OCI-LY7 (cell line): ENCODE results near the gene TXNDC15.

Experiments
- EZH2phosphoT487 ChIP-seq: fragments of 200-600 bp; sonication (generic); IDR thresholded peaks from 2 replicates; pipeline ENCODE4 v1.6.1; 2018; ENCODE audit warnings: low read depth, borderline replicate concordance, mild to moderate bottlenecking, mixed run types, antibody characterized with exemption, low read length, moderate library complexity, mixed read lengths
- TF ChIP-seq, protein P1 (sequence below): fragments of 200-600 bp; sonication (generic); conservative IDR thresholded peaks from 2 replicates; pipeline ENCODE4 v1.5.1; 2014; ENCODE audit warnings: mild to moderate bottlenecking, antibody characterized with exemption, low read length, moderate library complexity, mixed read lengths

DNA sequence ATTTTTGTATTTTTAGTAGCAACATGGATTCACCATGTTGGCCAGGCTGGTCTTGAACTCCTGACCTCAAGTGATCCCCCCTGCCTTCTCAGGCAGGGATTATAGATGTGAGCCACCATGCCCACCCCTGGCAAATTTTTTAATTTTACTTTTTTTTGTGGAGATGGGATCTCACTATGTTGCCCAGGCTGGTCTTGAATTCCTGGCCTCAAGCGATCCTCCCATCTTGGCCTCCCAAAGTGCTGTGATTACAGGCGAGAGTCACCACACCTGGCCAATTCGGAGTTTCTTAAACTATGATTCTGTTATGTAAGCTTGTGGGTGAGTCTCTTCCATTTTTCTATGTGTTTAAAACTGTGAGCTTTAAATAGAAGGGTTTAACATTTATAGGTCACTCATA lies 58.3 kb downstream of the TXNDC15 start:
- TF ChIP-seq, protein P1, sequence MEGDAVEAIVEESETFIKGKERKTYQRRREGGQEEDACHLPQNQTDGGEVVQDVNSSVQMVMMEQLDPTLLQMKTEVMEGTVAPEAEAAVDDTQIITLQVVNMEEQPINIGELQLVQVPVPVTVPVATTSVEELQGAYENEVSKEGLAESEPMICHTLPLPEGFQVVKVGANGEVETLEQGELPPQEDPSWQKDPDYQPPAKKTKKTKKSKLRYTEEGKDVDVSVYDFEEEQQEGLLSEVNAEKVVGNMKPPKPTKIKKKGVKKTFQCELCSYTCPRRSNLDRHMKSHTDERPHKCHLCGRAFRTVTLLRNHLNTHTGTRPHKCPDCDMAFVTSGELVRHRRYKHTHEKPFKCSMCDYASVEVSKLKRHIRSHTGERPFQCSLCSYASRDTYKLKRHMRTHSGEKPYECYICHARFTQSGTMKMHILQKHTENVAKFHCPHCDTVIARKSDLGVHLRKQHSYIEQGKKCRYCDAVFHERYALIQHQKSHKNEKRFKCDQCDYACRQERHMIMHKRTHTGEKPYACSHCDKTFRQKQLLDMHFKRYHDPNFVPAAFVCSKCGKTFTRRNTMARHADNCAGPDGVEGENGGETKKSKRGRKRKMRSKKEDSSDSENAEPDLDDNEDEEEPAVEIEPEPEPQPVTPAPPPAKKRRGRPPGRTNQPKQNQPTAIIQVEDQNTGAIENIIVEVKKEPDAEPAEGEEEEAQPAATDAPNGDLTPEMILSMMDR: no peak
- TF ChIP-seq EZH2phosphoT487: no peak
